Astrocyte (in vitro differentiated cells and primary cell): ENCODE results near the gene CREBL2.

Source experiments
- CTCF ChIP-seq: IDR thresholded peaks from 2 replicates; pipeline ENCODE4 v1.5.1; 2011; ENCODE audit warnings: low read depth, mild to moderate bottlenecking, inconsistent platforms, low read length, moderate library complexity; ENCODE audit not compliant: insufficient read depth
- EZH2 ChIP-seq: IDR thresholded peaks from 2 replicates; pipeline ENCODE4 v1.6.1; 2012; ENCODE audit warnings: mild to moderate bottlenecking, low read length, inconsistent platforms; ENCODE audit not compliant: insufficient read depth

DNA sequence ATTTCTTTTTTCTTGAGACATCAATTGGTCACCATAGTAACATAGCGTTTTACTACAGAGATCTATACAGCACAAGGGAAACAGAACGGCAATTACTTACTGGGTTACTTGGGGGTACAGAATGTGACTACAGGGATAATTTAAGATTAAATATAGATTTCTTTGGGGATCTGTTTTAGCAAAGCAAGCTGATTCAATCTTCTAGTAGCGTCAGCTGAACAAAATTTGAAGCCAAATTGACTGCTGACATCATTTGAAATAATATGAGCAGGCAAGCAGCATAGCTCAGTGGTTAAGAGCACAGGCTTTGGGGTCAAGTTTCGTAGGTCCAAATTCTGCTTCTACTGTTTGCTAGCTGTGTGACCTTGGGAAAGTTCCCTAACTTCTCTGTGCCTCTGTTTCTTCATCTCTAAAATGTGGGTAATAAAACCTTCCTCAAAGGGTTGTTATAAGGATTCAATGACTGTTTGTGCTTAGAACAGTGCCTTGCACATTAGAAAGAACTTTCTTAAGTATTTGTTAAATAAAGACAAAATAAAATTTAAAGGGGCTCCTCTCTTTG lies 71.5 kb downstream of the CREBL2 start:
- TF ChIP-seq CTCF = no peak
- TF ChIP-seq EZH2 = no peak
